Activated CD8-positive, alpha-beta T cell treated with anti-CD3 and anti-CD28 coated beads, Interleukin-2, amount 10 ng/mL, durations not matched to agents 7 days and 5 days (primary cell): ENCODE measurements around the gene PTPRM. TPM values are rescaled to one million over a fixed set of nuclear protein-coding genes. Genes with fewer than 3 reads are reported as not detected.

Experiments
- ATAC-seq: fragments of 150-1000 bp; cut with Tn5 transposase; one replicate; pipeline ENCODE4 v1.10.0; 2021; ENCODE audit warnings: moderate library complexity
- CTCF ChIA-PET: fragments of 350-600 bp; sonication (Branson Sonifier 250); formaldehyde crosslinking; loops from one replicate; lab custom pipeline; 2021; ENCODE audit warnings: antibody characterized with exemption; lab: Charles Lee
- POLR2A ChIA-PET: fragments of 350-600 bp; sonication (Branson Sonifier 250); formaldehyde crosslinking; loops from one replicate; lab custom pipeline; 2021; ENCODE audit warnings: antibody characterized with exemption; lab: Charles Lee
- DNase-seq: peaks from one replicate; pipeline ENCODE4 v3.0.0-alpha.2; 2020
- H3K27ac Mint-ChIP-seq: one replicate; pipeline ENCODE4 v1.8.0; 2021; ENCODE audit warnings: mild to moderate bottlenecking, mixed read lengths
- H3K27me3 Mint-ChIP-seq: one replicate; pipeline ENCODE4 v1.8.0; 2021; ENCODE audit warnings: low read depth, mixed read lengths
- H3K36me3 Mint-ChIP-seq: one replicate; pipeline ENCODE4 v1.8.0; 2021; ENCODE audit warnings: low read depth, mixed read lengths
- H3K4me1 Mint-ChIP-seq: one replicate; pipeline ENCODE4 v1.8.0; 2021; ENCODE audit warnings: low read depth, mixed read lengths
- H3K4me3 Mint-ChIP-seq: one replicate; pipeline ENCODE4 v1.8.0; 2021; ENCODE audit warnings: mild to moderate bottlenecking, mixed read lengths
- H3K9me3 Mint-ChIP-seq: one replicate; pipeline ENCODE4 v1.8.0; 2022; ENCODE audit warnings: mixed read lengths; ENCODE audit not compliant: insufficient read depth
- total RNA-seq, 2 experiments: library from RNA; stranded (reverse); gene quantifications; one replicate each; pipeline ENCODE4 v1.2.3, GENCODE V29; 2021

The PTPRM gene
- total RNA-seq, 2 experiments from 2014 or later = 0.76 to 1.0 TPM

- ATAC-seq = no peak
- ChIA-PET CTCF (no interaction called here), POLR2A (no interaction called here)
- Mint-ChIP-seq H3K27ac (no peak overlapping the region), H3K4me3 (no peak overlapping the region), H3K36me3 (no peaks in the 10 kb centered on the region), H3K4me1 (peaks cover 10% of the 10 kb centered on the region), H3K9me3 (no peaks in the 10 kb centered on the region), H3K27me3 (peaks cover 14% of the 10 kb centered on the region)
- DNase-seq = no peak
These were observed 799.0 kb downstream of the PTPRM start for GRCh38 chr18:8366070-8366469.

GRCh38 chr18:8366656-8367055 lies 799.5 kb downstream of the PTPRM start:
- POLR2A ChIA-PET = no interaction called here
- Mint-ChIP-seq H3K4me3 (no peak overlapping the region), H3K9me3 (no peaks in the 10 kb centered on the region), H3K27ac (no peak overlapping the region), H3K27me3 (peaks cover 17% of the 10 kb centered on the region), H3K36me3 (no peaks in the 10 kb centered on the region), H3K4me1 (peaks cover 10% of the 10 kb centered on the region)
- ATAC-seq (no peak), DNase-seq (no peak)
- CTCF ChIA-PET = no interaction called here

GRCh38 chr18:8367217-8367988 lies 800.3 kb downstream of the PTPRM start:
- peak; percentile 37 for DNase-seq
- no peaks in the 10 kb centered on the region for H3K36me3 Mint-ChIP-seq
- ChIA-PET CTCF (no interaction called here), POLR2A (no interaction called here)
- H3K27me3 Mint-ChIP-seq = peaks cover 17% of the 10 kb centered on the region
- H3K9me3 Mint-ChIP-seq = no peaks in the 10 kb centered on the region
- ATAC-seq = peak; percentile 83
- peaks cover 10% of the 10 kb centered on the region for H3K4me1 Mint-ChIP-seq
- H3K27ac Mint-ChIP-seq = no peak overlapping the region
- H3K4me3 Mint-ChIP-seq = no peak overlapping the region

GRCh38 chr18:8368512-8369217 lies 801.5 kb downstream of the PTPRM start:
- H3K4me3 Mint-ChIP-seq = no peak overlapping the region
- H3K27me3 Mint-ChIP-seq = peaks cover 17% of the 10 kb centered on the region
- ChIA-PET CTCF (no interaction called here), POLR2A (no interaction called here)
- no peaks in the 10 kb centered on the region for H3K36me3 Mint-ChIP-seq
- DNase-seq (no peak), ATAC-seq (no peak)
- H3K4me1 Mint-ChIP-seq = peaks cover 10% of the 10 kb centered on the region
- no peaks in the 10 kb centered on the region for H3K9me3 Mint-ChIP-seq
- no peak overlapping the region for H3K27ac Mint-ChIP-seq

GRCh38 chr18:8373486-8373885 lies 806.4 kb downstream of the PTPRM start:
- ATAC-seq (no peak), DNase-seq (no peak)
- ChIA-PET POLR2A (no interaction called here), CTCF (no interaction called here)
- Mint-ChIP-seq H3K36me3 (no peaks in the 10 kb centered on the region), H3K27me3 (peaks cover 11% of the 10 kb centered on the region), H3K4me1 (peaks cover 4% of the 10 kb centered on the region), H3K27ac (no peak overlapping the region), H3K4me3 (no peak overlapping the region), H3K9me3 (no peaks in the 10 kb centered on the region)

- CTCF ChIA-PET = no interaction called here
- ATAC-seq (no peak), DNase-seq (no peak)
- POLR2A ChIA-PET = no interaction called here
- H3K36me3 Mint-ChIP-seq = no peaks in the 10 kb centered on the region
- H3K27me3 Mint-ChIP-seq = peaks cover 3% of the 10 kb centered on the region
- peaks cover 4% of the 10 kb centered on the region for H3K4me1 Mint-ChIP-seq
- no peak overlapping the region for H3K4me3 Mint-ChIP-seq
- H3K9me3 Mint-ChIP-seq = no peaks in the 10 kb centered on the region
- no peak overlapping the region for H3K27ac Mint-ChIP-seq
These were observed 807.6 kb downstream of the PTPRM start for GRCh38 chr18:8374676-8375075.

- no peaks in the 10 kb centered on the region for H3K9me3 Mint-ChIP-seq
- peaks cover 3% of the 10 kb centered on the region for H3K27me3 Mint-ChIP-seq
- ATAC-seq (no peak), DNase-seq (no peak)
- H3K36me3 Mint-ChIP-seq = no peaks in the 10 kb centered on the region
- POLR2A ChIA-PET = no interaction called here
- no peak overlapping the region for H3K27ac Mint-ChIP-seq
- H3K4me1 Mint-ChIP-seq = peaks cover 4% of the 10 kb centered on the region
- H3K4me3 Mint-ChIP-seq = no peak overlapping the region
- CTCF ChIA-PET = no interaction called here
These were observed 808.1 kb downstream of the PTPRM start for GRCh38 chr18:8375249-8375648.

GRCh38 chr18:8376113-8376512 lies 809.0 kb downstream of the PTPRM start:
- DNase-seq = no peak
- no peak overlapping the region for H3K27ac Mint-ChIP-seq
- no peaks in the 10 kb centered on the region for H3K9me3 Mint-ChIP-seq
- POLR2A ChIA-PET = no interaction called here
- no peaks in the 10 kb centered on the region for H3K4me1 Mint-ChIP-seq
- no peaks in the 10 kb centered on the region for H3K36me3 Mint-ChIP-seq
- no peak overlapping the region for H3K4me3 Mint-ChIP-seq
- ATAC-seq = no peak
- peaks cover 2% of the 10 kb centered on the region for H3K27me3 Mint-ChIP-seq
- CTCF ChIA-PET = no interaction called here

GRCh38 chr18:8379187-8379941 lies 812.2 kb downstream of the PTPRM start:
- H3K4me3 Mint-ChIP-seq = no peak overlapping the region
- no peak overlapping the region for H3K27ac Mint-ChIP-seq
- no peaks in the 10 kb centered on the region for H3K4me1 Mint-ChIP-seq
- ChIA-PET POLR2A (no interaction called here), CTCF (interaction anchor here (1.3 kb wide), 1 partner anchor 10 kb away, joined by 5 read pairs; no protein-coding TSS in a partner anchor)
- H3K36me3 Mint-ChIP-seq = no peaks in the 10 kb centered on the region
- H3K9me3 Mint-ChIP-seq = no peaks in the 10 kb centered on the region
- H3K27me3 Mint-ChIP-seq = no peaks in the 10 kb centered on the region
- ATAC-seq (no peak), DNase-seq (no peak)

- Mint-ChIP-seq H3K4me1 (no peaks in the 10 kb centered on the region), H3K27me3 (no peaks in the 10 kb centered on the region), H3K9me3 (no peaks in the 10 kb centered on the region), H3K27ac (no peak overlapping the region), H3K4me3 (no peak overlapping the region), H3K36me3 (no peaks in the 10 kb centered on the region)
- DNase-seq (no peak), ATAC-seq (no peak)
- CTCF ChIA-PET = interaction anchor here (1.3 kb wide), 1 partner anchor 10 kb away, joined by 5 read pairs; no protein-coding TSS in a partner anchor
- POLR2A ChIA-PET = no interaction called here
These were observed 812.9 kb downstream of the PTPRM start for GRCh38 chr18:8380006-8380405.

- H3K4me3 Mint-ChIP-seq = no peak overlapping the region
- H3K27me3 Mint-ChIP-seq = no peaks in the 10 kb centered on the region
- ChIA-PET POLR2A (no interaction called here), CTCF (no interaction called here)
- H3K4me1 Mint-ChIP-seq = no peaks in the 10 kb centered on the region
- DNase-seq (no peak), ATAC-seq (no peak)
- no peak overlapping the region for H3K27ac Mint-ChIP-seq
- H3K36me3 Mint-ChIP-seq = no peaks in the 10 kb centered on the region
- H3K9me3 Mint-ChIP-seq = no peaks in the 10 kb centered on the region
These were observed 813.8 kb downstream of the PTPRM start for GRCh38 chr18:8380926-8381325.
